T47D (cell line): ENCODE data around the gene INSM2.
A peak's percentile ranks its signal among the peaks of the same experiment; 100 is the strongest.

Experiments
- DNase-seq, 2 experiments: peaks; one replicate each; pipeline versions ENCODE4 v3.0.0 to v3.0.0-alpha.2; 2011 to 2012; ENCODE audit warnings: low read depth in 1 of 2, low spot score in 1 of 2
- JUND ChIP-seq: IDR thresholded peaks from 2 replicates; pipeline ENCODE4 v1.6.1; 2012; ENCODE audit warnings: low read depth
- in situ Hi-C: cut with HindIII; loops from 2 replicates; pipeline ENCODE4 v1.10.0; 2016; ENCODE audit warnings: low sequenced_read_pairs, low pct_unique_long_range_greater_than_20kb

The INSM2 gene

DNA sequence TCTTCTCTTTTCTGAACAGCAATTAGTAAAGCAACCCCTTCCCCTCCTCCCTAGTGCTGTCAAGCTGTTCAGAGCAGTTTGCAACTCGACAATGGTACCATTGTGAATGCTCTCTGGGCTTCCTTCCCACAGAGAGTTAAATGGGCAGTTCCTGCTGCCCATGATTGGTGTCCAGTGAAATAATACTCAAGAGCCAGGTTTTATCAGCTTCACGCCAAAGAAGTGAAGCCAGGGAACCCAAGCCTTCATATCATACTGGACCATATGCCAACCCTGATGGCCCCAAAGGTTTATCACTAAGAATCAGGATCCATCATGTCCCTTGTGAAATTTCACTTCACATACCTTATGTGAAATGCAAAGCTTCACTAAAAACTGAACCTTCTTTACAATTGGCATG, 24.7 kb downstream of the INSM2 start:
- in situ Hi-C loops, result no loop called here
- DNase-seq, result no peak
- TF ChIP-seq JUND, result no peak

DNA sequence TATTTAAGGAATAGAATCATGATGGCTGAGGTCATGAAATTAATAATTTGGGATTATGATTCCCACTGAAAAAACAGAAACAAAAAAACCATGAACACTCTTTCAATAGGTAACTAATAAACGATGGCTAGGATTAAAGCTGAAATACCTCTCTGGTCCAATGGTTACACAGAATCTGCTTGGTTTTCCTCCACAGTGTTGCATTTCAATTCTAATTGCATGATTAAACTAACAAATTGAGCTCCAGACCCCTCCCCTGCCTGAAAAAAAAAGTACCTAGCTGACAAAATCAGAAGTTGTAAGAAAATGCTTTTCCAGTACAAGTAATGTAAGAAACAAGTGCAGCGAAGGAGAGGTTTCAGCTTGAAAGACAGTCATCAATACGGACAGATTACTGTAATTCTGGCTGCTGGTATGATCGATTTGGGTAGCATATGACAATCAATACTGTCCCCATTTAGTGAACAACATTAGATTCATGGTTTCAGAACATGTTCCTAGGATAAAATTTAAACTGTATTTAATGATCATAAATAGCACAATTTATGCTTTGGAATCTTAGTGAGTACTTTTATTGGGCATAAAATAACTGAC, 32.0 kb downstream of the INSM2 start:
- no peak for TF ChIP-seq JUND
- in situ Hi-C loops, result no loop called here
- DNase-seq, result no peak

DNA sequence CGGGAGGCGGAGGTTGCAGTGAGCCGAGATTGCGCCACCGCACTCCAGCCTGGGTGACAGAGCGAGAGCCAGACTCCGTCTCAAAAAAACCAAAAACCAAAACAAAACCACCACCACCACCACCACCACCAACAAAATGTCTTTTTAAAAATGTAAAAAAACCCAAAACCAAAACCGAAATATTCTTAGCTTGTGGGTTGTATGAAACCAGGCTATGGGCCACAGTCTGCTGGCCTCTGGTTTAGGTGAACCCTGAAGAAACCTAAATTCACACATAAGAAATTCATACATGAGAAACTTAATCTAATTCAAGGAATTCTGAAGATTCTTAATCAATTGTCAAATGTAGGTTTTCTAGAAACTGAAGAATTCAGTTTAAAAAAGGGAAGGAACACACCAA, 37.6 kb downstream of the INSM2 start:
- no peak for DNase-seq
- no peak for TF ChIP-seq JUND
- in situ Hi-C loops, result no loop called here

DNA sequence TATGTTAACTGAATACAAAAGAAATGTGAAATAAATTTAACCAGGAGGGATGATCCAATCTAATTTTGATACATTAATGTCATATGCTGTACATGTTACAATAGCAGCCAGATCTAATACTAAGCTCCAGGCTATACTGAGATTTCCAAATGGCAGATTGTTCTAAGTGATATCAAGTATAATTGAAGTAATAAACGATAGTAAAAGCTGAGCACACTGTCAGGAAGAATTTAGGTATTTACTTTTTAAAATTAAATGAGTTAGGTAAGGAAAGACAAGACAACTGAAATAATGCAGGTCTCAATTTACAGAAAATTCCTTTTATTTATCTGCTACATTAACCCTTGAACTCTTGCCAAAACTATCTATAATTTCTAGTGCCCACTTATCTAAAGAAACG, 39.9 kb downstream of the INSM2 start:
- no peak for TF ChIP-seq JUND
- in situ Hi-C loops, result no loop called here
- DNase-seq, result no peak

DNA sequence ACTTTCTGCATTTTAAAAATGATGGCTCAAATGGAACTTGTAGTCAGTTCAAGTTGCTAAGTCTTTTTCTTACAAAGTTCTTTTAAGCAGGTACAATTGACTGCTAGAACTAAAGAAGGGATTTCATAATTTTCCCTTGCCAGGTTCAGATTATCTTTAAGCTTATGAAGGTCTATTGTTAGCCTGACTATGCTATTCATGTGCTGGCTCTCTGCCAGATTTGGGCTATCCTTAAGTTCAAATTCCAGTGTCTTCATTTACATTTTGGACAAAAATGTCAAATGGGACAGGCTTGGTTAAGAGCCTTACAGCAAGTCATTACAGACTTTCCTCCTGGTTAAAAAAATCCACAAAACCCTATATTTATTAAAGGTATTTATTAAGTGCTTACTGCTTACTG, 42.3 kb downstream of the INSM2 start:
- no peak for TF ChIP-seq JUND
- DNase-seq, result peak in 1 of 2 experiments; percentile 17
- in situ Hi-C loops, result no loop called here

DNA sequence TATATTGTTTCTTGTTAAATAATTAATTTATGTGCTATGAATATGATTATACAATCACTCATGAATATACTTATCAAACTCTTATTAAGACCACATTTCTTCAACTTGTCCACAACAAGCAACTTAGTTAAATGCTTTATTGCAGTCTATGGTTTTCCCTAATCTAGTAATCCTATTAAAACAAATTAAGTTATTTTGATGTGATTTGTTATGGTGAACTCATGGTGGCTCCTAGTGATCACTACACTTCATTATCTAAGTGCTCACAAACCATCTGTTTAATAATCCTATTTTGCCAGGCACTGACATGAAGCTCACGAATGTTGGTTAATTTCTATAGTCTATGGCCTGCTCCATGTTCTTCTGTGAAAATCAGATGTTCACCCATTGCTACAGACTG, 42.9 kb downstream of the INSM2 start:
- TF ChIP-seq JUND, result no peak
- no peak for DNase-seq
- in situ Hi-C loops, result no loop called here

DNA sequence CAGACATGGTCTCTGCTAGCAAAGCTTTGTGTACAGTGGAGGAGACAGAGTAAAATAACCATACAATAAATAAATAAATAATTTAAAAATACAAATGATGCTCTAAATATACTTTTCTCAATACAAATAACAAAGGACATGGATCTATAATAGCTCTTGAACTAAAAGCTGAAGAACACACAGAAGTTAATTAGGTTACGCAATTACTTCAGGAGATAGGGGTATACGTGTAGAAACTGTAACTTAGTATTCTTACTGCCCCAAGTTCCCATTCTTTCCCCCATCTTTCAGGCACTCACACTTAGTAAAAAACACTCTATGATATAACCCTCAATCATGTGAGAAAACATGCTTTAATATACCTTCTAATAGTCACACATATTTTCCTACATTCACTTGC, 44.2 kb downstream of the INSM2 start:
- no peak for DNase-seq
- no peak for TF ChIP-seq JUND
- in situ Hi-C loops, result no loop called here

DNA sequence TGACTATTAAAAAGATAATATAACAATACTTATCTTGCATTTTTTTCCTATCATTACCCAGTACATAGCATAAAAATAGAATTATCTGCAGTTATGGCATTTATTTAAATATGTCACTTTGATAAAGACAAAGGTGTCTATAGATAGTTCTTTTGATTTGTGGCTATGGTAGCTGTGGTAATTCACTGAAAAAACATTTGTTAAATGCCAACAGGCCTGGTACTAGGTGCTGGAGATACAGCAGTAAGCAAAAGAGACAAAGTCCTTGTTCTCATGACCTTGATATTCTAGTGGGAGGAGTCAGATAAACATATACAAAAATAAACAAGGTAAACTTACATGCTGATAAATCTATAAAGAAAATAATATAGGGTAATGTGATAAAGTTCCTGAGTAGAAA, 44.7 kb downstream of the INSM2 start:
- DNase-seq, result no peak
- TF ChIP-seq JUND, result no peak
- in situ Hi-C loops, result no loop called here
